Measurements from ENCODE around the gene TMEM215. TPM values are rescaled to one million over a fixed set of nuclear protein-coding genes. Genes with fewer than 3 reads are reported as not detected.
A peak's percentile ranks its signal among the peaks of the same experiment; 100 is the strongest.

Gene TMEM215
- total RNA-seq, 4 donors from 2014 or later, result 7.5 to 18.6 (median 14.1) TPM

- Histone ChIP-seq H3K4me3 (no peak overlapping the region), H3K9me3 (no peaks in the 10 kb centered on the region), H3K27ac (peak overlapping the region in 1 of 4 donors; percentile 40), H3K4me1 (peaks cover 0 to 9% (median 0%) of the 10 kb centered on the region in 4 donors), H3K27me3 (no peaks in the 10 kb centered on the region), H3K36me3 (no peaks in the 10 kb centered on the region)
- 21 to 29% methylated on average over 4 of the region's 4 CpGs for WGBS, 2 donors
- TF ChIP-seq CTCF (IDR thresholded peaks at IDR 0.05), result no peak
- TF ChIP-seq EP300 (IDR thresholded peaks at IDR 0.05), result no peak
- no peak for TF ChIP-seq POLR2A (IDR thresholded peaks at IDR 0.05)
- no peak for DNase-seq (ENCODE audit: low spot score in 2 of 2)
Measured at GRCh38 chr9:32741706-32742105, 41.6 kb upstream of the TMEM215 start.

GRCh38 chr9:32742296-32742695, 41.0 kb upstream of the TMEM215 start:
- Histone ChIP-seq H3K9me3 (no peaks in the 10 kb centered on the region), H3K4me3 (no peak overlapping the region), H3K27ac (peak overlapping the region in 1 of 4 donors; percentile 40), H3K4me1 (peaks cover 0 to 9% (median 0%) of the 10 kb centered on the region in 4 donors), H3K36me3 (no peaks in the 10 kb centered on the region), H3K27me3 (no peaks in the 10 kb centered on the region)
- TF ChIP-seq CTCF (IDR thresholded peaks at IDR 0.05), result no peak
- TF ChIP-seq POLR2A (IDR thresholded peaks at IDR 0.05), result no peak
- TF ChIP-seq EP300 (IDR thresholded peaks at IDR 0.05), result no peak
- 30 to 31% methylated on average over 2 of the region's 2 CpGs for WGBS, 2 donors
- DNase-seq (ENCODE audit: low spot score in 2 of 2), result no peak

- Histone ChIP-seq H3K4me1 (no peaks in the 10 kb centered on the region), H3K27me3 (no peaks in the 10 kb centered on the region), H3K27ac (no peak overlapping the region), H3K36me3 (no peaks in the 10 kb centered on the region), H3K4me3 (no peak overlapping the region), H3K9me3 (no peaks in the 10 kb centered on the region)
- DNase-seq (ENCODE audit: low spot score in 2 of 2), result no peak
- no peak for TF ChIP-seq CTCF (IDR thresholded peaks at IDR 0.05)
- TF ChIP-seq POLR2A (IDR thresholded peaks at IDR 0.05), result no peak
- no peak for TF ChIP-seq EP300 (IDR thresholded peaks at IDR 0.05)
- WGBS, 2 donors, result 46 to 51% methylated on average over 2 of the region's 2 CpGs
Measured at GRCh38 chr9:32748013-32748412, 35.3 kb upstream of the TMEM215 start.

- H3K27ac ChIP-seq, result no peak overlapping the region
- TF ChIP-seq CTCF (IDR thresholded peaks at IDR 0.05) (no peak), POLR2A (IDR thresholded peaks at IDR 0.05) (no peak), EP300 (IDR thresholded peaks at IDR 0.05) (no peak)
- no peaks in the 10 kb centered on the region for H3K36me3 ChIP-seq
- no peaks in the 10 kb centered on the region for H3K9me3 ChIP-seq
- H3K4me1 ChIP-seq, result no peaks in the 10 kb centered on the region
- no peaks in the 10 kb centered on the region for H3K27me3 ChIP-seq
- no peak overlapping the region for H3K4me3 ChIP-seq
- 92 to 95% methylated on average over 22 of the region's 22 CpGs for WGBS, 2 donors
- DNase-seq (ENCODE audit: low spot score in 2 of 2), result no peak
Measured at GRCh38 chr9:32755730-32756129, 27.6 kb upstream of the TMEM215 start.

- no peaks in the 10 kb centered on the region for H3K9me3 ChIP-seq
- no peaks in the 10 kb centered on the region for H3K36me3 ChIP-seq
- H3K4me1 ChIP-seq, result no peaks in the 10 kb centered on the region
- no peaks in the 10 kb centered on the region for H3K27me3 ChIP-seq
- TF ChIP-seq POLR2A (IDR thresholded peaks at IDR 0.05) (no peak), EP300 (IDR thresholded peaks at IDR 0.05) (no peak), CTCF (IDR thresholded peaks at IDR 0.05) (no peak)
- no peak overlapping the region for H3K27ac ChIP-seq
- DNase-seq (ENCODE audit: low spot score in 2 of 2), result no peak
- no peak overlapping the region for H3K4me3 ChIP-seq
- WGBS, 2 donors, result 90 to 92% methylated on average over 5 of the region's 5 CpGs
Measured at GRCh38 chr9:32764139-32764538, 19.2 kb upstream of the TMEM215 start.

Data from tibial nerve (tissue), 4 donors.